Activated CD4-positive, alpha-beta T cell treated with anti-CD3 and anti-CD28 coated beads for 24 hours (primary cell): ENCODE results near the gene SMNDC1.

Experiments
- DNase-seq, 2 donors: peaks; one replicate each; pipeline ENCODE4 v3.0.0-alpha.2; 2020; ENCODE audit warnings: low read depth in 2 of 2

Gene SMNDC1

GRCh38 chr10:110327262-110327914, 22.7 kb upstream of the SMNDC1 start:
- DNase-seq, result no peak

- no peak for DNase-seq
These were observed 21.8 kb upstream of the SMNDC1 start for GRCh38 chr10:110326351-110327032.

GRCh38 chr10:110324805-110325280, 20.1 kb upstream of the SMNDC1 start:
- DNase-seq, result no peak

- no peak for DNase-seq
These were observed 19.6 kb upstream of the SMNDC1 start for GRCh38 chr10:110324201-110324804.

- DNase-seq, result no peak
These were observed 18.8 kb upstream of the SMNDC1 start for GRCh38 chr10:110323503-110323902.

GRCh38 chr10:110321869-110322620, 17.3 kb upstream of the SMNDC1 start:
- no peak for DNase-seq

GRCh38 chr10:110317866-110318850, 13.4 kb upstream of the SMNDC1 start:
- no peak for DNase-seq

GRCh38 chr10:110313674-110314073, 9.0 kb upstream of the SMNDC1 start:
- DNase-seq, result no peak

GRCh38 chr10:110312206-110312605, 7.5 kb upstream of the SMNDC1 start:
- DNase-seq, result no peak

GRCh38 chr10:110311357-110311949, 6.7 kb upstream of the SMNDC1 start:
- DNase-seq, result peak; percentile 32 to 38

- no peak for DNase-seq
These were observed 6.0 kb upstream of the SMNDC1 start for GRCh38 chr10:110310741-110311140.

- DNase-seq, result no peak
These were observed 3.1 kb upstream of the SMNDC1 start for GRCh38 chr10:110307805-110308204.

- DNase-seq, result no peak
These were observed 1.7 kb upstream of the SMNDC1 start for GRCh38 chr10:110306452-110306768.

GRCh38 chr10:110305767-110306451, 1.2 kb upstream of the SMNDC1 start:
- DNase-seq, result peak in 1 of 2 donors; percentile 6

- peak in 1 of 2 donors; percentile 19 for DNase-seq
These were observed 333 bp downstream of the SMNDC1 start for GRCh38 chr10:110304394-110304779.

GRCh38 chr10:110303681-110304080, 1.0 kb downstream of the SMNDC1 start:
- DNase-seq, result no peak

GRCh38 chr10:110300486-110300986, 4.2 kb downstream of the SMNDC1 start:
- no peak for DNase-seq

GRCh38 chr10:110296966-110297365, 7.8 kb downstream of the SMNDC1 start:
- no peak for DNase-seq

GRCh38 chr10:110286841-110287240, 17.9 kb downstream of the SMNDC1 start:
- no peak for DNase-seq

GRCh38 chr10:110285501-110285900, 19.2 kb downstream of the SMNDC1 start:
- DNase-seq, result no peak
